Activated CD4-positive, alpha-beta T cell treated with anti-CD3 and anti-CD28 coated beads, Interleukin-2, amount 50 U/mL, for 1 hour (primary cell): ENCODE measurements around the gene GLS.
A peak's percentile ranks its signal among the peaks of the same experiment; 100 is the strongest.
"Not testable (repeated sequence)": the region's sequence is repeated elsewhere in the genome, so short reads cannot be mapped to it uniquely, and the experiment has no call there.

Experiments
- DNase-seq: peaks from one replicate; pipeline ENCODE4 v3.0.0-alpha.2; 2020

GLS gene

DNA sequence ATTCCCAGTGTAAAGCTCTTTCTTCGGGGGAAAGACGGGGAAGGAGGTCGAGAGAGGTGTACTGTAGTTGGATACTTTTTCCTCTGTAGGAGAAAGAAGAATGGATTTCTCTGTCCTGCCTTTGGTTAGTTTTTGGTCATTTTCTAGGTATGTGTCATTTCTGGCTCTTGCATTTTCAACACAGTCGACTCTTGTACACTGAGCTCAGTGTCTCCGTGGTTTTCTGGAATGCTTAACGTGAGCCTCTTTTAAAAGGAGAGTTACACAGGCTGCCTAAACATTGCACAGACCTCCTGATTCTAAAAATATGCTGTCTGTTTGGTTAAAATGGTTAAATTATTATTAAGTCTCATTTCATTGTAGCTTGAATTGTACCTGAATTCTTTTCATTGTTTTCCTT is 21.8 kb upstream of the GLS start:
- no peak for DNase-seq

GRCh38 chr2:190859347-190860297 is 21.0 kb upstream of the GLS start:
- no peak for DNase-seq

DNA sequence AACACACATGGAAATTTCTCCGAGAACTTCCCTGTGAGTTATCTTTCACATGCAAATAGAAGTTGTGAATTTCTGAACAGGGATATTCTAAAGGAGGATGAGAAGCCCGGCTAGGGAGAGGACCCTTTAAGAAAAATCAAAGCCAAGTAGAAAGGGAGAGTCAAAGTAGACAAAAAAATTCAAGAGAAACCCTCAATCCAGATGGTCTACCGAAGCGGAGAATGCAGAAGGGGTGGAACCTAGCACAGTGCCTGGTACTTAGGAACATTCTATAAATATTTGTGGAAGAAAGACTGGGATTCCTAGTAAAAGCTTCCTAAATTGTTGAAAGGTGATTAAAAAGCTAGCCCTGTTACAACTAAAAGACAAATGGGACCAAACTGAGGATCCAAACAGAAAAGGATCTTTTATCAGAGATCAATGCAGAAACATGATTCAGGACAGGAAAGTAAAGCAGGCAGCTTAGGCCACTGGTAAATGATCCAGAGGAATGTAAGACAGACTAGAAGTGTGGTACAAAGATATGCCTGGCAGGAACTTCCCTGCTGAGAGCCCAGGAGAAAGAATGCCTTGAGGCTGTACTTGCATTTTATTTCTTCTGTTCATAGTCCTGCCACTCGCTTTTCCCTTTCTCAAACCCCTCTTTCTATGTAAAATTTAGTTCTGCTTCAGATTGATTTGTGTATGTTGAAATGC is 19.5 kb upstream of the GLS start:
- no peak for DNase-seq

- DNase-seq = not testable (repeated sequence)
These were observed 18.5 kb upstream of the GLS start for GRCh38 chr2:190862128-190862527.

DNA sequence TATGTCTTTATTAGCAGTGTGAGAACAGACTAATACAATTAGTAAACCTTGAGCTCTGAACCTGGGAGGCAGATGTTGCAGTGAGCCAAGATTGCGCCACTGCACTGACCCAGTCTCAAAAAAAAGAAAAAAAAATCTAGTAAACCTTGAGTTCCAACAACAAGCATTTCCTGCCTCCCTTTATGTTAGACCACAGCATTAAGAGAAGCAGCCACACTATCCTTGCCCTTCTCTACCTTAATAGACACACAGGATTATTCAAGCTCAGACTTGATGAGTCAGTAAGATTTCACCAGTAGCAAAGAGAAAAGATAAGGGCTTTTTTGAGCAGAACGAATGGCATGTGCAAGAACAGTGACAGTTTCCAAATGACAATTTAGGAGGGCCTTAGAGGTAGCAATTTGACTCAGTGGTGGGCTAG is 18.0 kb upstream of the GLS start:
- no peak for DNase-seq

GRCh38 chr2:190863946-190864345 is 16.7 kb upstream of the GLS start:
- DNase-seq = no peak

GRCh38 chr2:190864375-190864774 is 16.2 kb upstream of the GLS start:
- DNase-seq = no peak

DNA sequence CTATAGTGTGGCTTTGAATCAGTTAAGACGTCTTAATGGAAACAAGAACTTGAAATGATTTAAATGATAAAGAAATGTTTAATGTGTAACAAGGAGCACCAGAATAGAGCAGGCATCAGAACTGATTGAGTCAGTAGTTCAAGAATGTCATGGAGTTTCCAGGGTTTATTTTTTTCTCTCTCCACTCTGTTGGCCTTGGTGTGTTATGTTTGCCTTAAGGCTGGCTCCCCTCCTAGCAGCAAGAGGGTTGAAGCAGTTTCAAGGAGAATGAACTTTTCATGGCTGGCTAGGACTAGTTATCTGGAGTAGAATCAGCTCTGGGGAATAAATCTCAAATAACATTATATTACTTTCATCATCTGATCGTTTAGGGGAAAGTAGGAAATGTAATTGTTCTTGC is 13.4 kb upstream of the GLS start:
- no peak for DNase-seq

GRCh38 chr2:190867832-190868231 is 12.8 kb upstream of the GLS start:
- no peak for DNase-seq

DNA sequence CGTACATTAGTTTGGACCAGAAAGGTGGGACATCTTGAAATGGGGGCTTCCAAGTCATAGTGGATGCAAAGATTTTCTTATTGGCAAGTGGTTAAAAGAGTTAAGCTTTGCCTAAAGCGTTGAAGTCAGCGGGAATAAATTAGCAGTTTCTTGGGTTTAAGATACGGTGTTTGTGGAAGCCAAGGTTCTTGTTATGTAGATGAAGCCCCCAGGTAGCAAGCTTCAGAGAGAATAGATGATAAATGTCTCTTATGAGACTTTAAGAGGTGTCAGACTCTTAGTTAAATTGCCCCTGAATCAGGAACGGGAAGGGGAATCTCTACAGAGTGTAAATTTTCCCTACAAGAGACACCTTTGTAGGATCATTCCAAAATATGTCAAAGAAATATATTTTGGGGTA is 10.9 kb upstream of the GLS start:
- no peak for DNase-seq

- not testable (repeated sequence) for DNase-seq
These were observed 7.2 kb upstream of the GLS start for GRCh38 chr2:190873451-190873850.

GRCh38 chr2:190875891-190876290 is 4.7 kb upstream of the GLS start:
- no peak for DNase-seq

GRCh38 chr2:190876631-190877030 is 4.0 kb upstream of the GLS start:
- DNase-seq = no peak

DNA sequence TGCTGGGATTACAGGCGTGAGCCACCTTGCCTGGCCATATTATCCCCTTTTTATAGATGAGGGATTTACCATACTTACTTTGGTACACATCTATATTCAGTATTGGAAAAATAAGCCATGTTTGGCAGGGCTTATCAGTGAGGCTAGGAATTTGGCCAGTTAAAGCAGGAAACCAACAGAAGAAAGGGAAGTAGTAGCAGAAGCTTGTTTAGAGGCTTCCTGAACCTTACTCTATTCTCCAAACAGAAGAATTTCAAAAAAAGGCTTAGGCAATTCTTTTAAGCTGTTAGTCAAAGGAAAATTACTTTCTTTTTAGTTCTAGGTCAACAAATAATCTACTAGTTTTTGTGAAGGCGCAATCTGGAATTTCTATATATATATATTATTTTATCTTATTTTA is 3.2 kb upstream of the GLS start:
- DNase-seq = no peak

DNA sequence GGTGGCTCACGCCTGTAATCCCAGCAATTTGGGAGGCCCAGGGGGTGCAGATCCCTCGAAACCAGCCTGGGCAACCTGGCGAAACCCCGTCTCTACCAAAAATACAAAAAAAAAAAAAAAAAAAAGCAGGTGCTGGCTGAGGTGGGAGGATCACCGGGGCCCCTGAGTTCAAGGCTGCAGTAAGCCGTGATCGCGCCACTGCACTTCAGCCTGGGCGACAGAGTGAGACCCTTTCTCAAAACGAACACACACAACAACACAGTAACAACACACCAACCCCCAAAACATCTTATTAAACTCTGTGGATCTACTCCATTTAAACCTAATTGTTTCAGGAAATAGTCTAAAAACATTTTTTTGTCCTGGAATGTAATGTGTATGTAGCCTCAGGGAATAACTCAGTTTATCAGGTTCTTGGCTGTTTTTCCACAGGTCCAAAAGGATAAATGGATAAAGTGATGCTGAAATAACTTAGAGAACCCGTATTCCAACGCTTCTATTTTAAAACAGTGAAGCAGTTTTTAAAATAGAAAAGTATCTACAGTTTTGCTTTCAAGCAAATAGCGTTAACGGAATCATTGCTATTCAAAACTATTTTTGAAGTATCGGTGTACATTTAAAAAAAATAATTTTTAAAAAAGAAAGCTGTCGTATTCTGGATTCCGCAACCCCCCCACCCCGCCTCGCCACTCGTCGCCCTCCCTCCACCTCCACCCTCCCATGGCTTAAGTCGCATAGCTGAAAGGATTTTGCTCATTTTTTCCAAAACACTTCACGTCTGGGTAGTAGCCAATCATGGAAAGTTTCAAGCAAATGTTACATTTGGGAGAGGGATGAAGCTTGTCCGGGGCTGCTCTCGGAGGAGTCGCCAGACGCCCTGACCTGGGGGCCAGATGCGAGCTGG is 895 bp upstream of the GLS start:
- peak; percentile 55 for DNase-seq

DNA sequence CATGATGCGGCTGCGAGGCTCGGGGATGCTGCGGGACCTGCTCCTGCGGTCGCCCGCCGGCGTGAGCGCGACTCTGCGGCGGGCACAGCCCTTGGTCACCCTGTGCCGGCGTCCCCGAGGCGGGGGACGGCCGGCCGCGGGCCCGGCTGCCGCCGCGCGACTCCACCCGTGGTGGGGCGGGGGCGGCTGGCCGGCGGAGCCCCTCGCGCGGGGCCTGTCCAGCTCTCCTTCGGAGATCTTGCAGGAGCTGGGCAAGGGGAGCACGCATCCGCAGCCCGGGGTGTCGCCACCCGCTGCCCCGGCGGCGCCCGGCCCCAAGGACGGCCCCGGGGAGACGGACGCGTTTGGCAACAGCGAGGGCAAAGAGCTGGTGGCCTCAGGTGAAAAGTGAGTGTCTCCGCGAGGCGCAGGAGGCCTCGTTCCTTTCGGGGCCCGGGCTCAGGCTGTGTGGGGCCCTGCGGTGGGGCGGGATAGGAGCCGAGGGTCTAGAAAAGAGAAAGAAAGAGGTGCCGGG is 520 bp downstream of the GLS start:
- DNase-seq = no peak

- DNase-seq = peak; percentile 61
These were observed 1.2 kb downstream of the GLS start for GRCh38 chr2:190881598-190882410.

DNA sequence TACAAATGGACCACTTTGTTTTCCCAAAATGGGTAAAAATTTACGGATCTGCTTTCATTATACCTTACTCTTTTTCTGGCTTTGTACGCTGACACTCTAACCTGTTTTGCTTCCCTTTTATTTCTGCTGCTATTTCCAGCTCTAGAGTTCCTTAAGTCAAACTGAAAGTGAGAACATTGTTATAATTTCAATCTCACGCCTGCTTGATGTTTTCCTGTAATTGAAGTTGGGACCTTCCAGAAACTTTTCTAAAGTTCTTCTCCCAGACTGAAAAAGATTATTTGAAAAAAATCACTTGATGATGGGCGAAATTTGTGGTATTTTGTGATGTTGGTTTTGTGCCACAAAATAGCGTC is 1.8 kb downstream of the GLS start:
- DNase-seq = no peak

DNA sequence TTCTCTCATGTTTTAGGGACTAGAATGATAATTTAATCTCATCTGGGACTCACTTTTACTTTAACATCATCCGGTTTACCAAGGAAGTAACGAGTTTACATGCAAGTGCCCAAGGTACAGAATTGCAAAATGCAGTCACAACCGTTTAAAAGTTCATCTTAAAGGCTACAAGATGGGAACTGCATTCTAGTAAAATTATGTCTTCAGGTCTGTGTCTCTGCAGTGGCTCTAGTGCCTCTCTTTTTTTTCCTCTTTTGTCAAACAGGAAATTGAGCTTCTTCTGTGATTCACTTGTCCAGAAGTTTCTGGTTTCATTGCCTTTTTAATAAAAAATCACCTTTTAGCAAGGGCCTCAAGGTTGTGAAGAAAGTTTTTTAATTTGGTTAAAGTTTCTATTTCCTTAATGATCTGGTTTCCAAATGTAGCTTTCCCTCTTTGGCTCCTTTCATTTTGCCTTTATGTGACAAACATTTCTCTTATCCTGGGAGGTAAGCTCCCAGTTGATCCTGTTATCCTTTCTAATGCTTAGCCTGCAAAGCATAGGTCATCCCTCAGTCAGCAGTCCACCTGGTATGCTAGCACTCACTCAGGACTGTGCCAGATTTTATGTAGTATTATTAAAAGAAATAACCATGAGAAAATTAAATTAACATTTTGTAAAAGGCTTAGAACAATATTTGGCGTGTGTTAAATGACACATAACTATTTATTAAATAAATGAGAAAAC is 2.4 kb downstream of the GLS start:
- DNase-seq = no peak

DNA sequence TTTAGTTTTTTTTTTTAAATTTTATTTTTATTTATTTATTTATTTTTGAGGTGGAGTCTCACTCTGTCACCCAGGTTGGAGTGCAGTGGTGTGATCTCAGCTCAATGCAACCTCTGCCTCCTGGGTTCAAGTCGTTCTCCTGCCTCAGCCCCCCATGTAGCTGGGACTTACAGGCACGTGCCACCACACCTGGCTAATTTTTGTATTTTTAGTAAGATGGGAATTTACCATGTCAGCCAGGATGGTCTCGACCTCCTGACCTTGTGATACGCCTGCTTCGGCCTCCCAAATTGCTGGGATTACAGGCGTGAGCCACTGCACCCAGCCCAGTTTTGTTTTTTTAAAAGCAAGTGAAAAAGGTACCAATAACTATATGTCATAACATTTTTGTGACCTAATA is 5.2 kb downstream of the GLS start:
- not testable (repeated sequence) for DNase-seq

DNA sequence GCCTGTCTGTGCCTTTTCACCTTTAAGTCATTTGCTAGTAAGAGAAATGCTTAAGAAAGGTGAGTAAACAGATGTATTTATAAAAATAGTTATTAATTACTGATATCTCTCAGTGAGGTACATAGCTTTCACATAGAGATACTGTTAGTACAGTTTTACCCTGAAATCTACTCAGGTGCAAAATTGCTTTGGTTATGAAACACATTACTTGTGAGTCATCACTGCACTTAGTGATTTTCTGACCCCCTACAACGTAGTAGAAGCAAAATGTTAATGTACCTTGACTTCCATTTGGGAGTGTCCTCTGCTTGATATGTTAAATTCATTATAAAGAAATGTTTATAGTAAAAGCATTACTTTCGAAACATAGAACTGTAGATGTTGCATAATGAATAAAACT is 6.5 kb downstream of the GLS start:
- DNase-seq = no peak
